ENCODE results near the gene CXCR6.

Gene CXCR6

GRCh38 chr3:45955017-45955647, 11.9 kb downstream of the CXCR6 start:
- no peak for TF ChIP-seq CTCF (IDR thresholded peaks at IDR 0.05; ENCODE audit: insufficient read depth, low read length, poor library complexity, severe bottlenecking)
- no peak for DNase-seq (ENCODE audit: extremely low read depth, insufficient read length)
- Histone ChIP-seq H3K4me3 (replicated peaks; ENCODE audit: low read depth, low read length) (no peak overlapping the region), H3K36me3 (ENCODE audit: control insufficient read depth, insufficient read depth, low read length) (peaks cover 31% of the 10 kb centered on the region), H3K27me3 (replicated peaks; ENCODE audit: control insufficient read depth, insufficient read depth, low read length) (no peaks in the 10 kb centered on the region)

DNA sequence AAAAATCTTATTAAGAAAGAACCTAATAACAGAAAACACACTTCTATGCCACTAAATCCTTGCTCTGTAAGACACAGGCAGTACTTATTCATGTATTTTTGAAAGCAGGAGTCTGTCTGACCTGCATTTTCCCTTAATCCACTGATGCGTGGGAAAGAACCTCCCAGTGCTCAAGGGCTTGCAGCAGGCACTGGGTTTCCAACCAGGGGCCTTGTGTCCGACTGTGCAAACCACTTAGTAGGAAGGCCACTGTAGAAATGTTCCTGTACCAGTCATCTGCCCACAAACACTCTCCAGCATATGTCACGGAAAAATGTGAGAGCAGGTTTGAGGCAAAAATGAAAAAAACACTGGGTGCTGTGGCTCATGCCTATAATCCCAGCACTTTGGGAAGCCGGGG, 12.4 kb downstream of the CXCR6 start:
- Histone ChIP-seq H3K27me3 (replicated peaks; ENCODE audit: control insufficient read depth, insufficient read depth, low read length) (no peaks in the 10 kb centered on the region), H3K36me3 (ENCODE audit: control insufficient read depth, insufficient read depth, low read length) (peaks cover 31% of the 10 kb centered on the region), H3K4me3 (replicated peaks; ENCODE audit: low read depth, low read length) (no peak overlapping the region)
- no peak for TF ChIP-seq CTCF (IDR thresholded peaks at IDR 0.05; ENCODE audit: insufficient read depth, low read length, poor library complexity, severe bottlenecking)
- DNase-seq (ENCODE audit: extremely low read depth, insufficient read length) = no peak

DNA sequence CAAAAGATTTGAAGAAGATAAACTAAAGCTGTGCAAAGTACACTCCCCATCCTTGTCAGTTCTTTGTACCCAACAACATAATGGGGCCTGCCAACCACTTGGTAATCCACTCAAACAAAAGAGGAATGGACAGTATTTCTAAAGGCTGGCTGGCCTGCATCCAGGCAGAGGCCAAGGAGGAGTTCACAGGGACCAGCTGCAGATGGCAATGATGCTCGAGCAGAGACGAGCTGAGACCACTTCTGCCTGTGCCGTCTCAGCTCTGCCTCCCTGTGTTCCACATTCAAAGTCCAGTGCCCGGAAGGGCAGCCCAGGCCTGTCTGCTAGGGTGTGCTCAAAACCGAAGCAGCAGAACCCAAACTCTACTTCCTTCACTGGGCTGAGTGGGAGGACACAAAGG, 14.3 kb downstream of the CXCR6 start:
- Histone ChIP-seq H3K36me3 (ENCODE audit: control insufficient read depth, insufficient read depth, low read length) (peaks cover 25% of the 10 kb centered on the region), H3K27me3 (replicated peaks; ENCODE audit: control insufficient read depth, insufficient read depth, low read length) (no peaks in the 10 kb centered on the region), H3K4me3 (replicated peaks; ENCODE audit: low read depth, low read length) (no peak overlapping the region)
- DNase-seq (ENCODE audit: extremely low read depth, insufficient read length) = no peak
- no peak for TF ChIP-seq CTCF (IDR thresholded peaks at IDR 0.05; ENCODE audit: insufficient read depth, low read length, poor library complexity, severe bottlenecking)

- Histone ChIP-seq H3K36me3 (ENCODE audit: control insufficient read depth, insufficient read depth, low read length) (peaks cover 24% of the 10 kb centered on the region), H3K4me3 (replicated peaks; ENCODE audit: low read depth, low read length) (no peak overlapping the region), H3K27me3 (replicated peaks; ENCODE audit: control insufficient read depth, insufficient read depth, low read length) (no peaks in the 10 kb centered on the region)
- DNase-seq (ENCODE audit: extremely low read depth, insufficient read length) = no peak
- no peak for TF ChIP-seq CTCF (IDR thresholded peaks at IDR 0.05; ENCODE audit: insufficient read depth, low read length, poor library complexity, severe bottlenecking)
Observed at GRCh38 chr3:45958321-45958791, 15.1 kb downstream of the CXCR6 start.

GRCh38 chr3:45959201-45959600, 15.9 kb downstream of the CXCR6 start:
- TF ChIP-seq CTCF (IDR thresholded peaks at IDR 0.05; ENCODE audit: insufficient read depth, low read length, poor library complexity, severe bottlenecking) = no peak
- Histone ChIP-seq H3K27me3 (replicated peaks; ENCODE audit: control insufficient read depth, insufficient read depth, low read length) (no peaks in the 10 kb centered on the region), H3K36me3 (ENCODE audit: control insufficient read depth, insufficient read depth, low read length) (peaks cover 21% of the 10 kb centered on the region), H3K4me3 (replicated peaks; ENCODE audit: low read depth, low read length) (no peak overlapping the region)
- DNase-seq (ENCODE audit: extremely low read depth, insufficient read length) = no peak

DNA sequence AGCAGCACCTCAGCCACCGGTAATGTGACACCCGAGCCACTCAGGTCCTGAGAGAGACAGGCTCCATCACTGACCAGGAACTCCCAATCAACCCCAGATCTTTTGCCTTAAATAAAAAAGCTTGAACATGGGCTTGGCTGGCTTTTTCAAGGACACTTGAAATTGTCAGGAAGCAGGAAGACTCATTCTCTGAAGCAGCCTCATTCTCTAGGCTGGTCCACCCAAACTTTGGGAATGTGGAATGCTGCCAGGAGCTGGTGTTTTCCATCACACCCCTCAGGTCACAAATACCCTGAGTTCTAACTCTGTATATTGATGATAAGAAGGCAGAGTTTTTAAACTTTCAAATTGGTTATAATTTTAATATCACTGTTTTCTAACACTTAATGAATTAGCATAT, 17.0 kb downstream of the CXCR6 start:
- no peak for TF ChIP-seq CTCF (IDR thresholded peaks at IDR 0.05; ENCODE audit: insufficient read depth, low read length, poor library complexity, severe bottlenecking)
- H3K27me3 ChIP-seq (replicated peaks; ENCODE audit: control insufficient read depth, insufficient read depth, low read length) = no peaks in the 10 kb centered on the region
- DNase-seq (ENCODE audit: extremely low read depth, insufficient read length) = no peak
- H3K36me3 ChIP-seq (ENCODE audit: control insufficient read depth, insufficient read depth, low read length) = peaks cover 12% of the 10 kb centered on the region
- H3K4me3 ChIP-seq (replicated peaks; ENCODE audit: low read depth, low read length) = no peak overlapping the region

All from GM06990 (cell line).